Lower leg skin (tissue), 3 donors: ENCODE measurements around the gene HM13.

Experiments
- POLR2A ChIP-seq, 2 donors: fragments of 450-650 bp; IDR thresholded peaks; one replicate each; pipeline ENCODE4 v1.6.1; 2016 to 2017; ENCODE audit warnings: antibody characterized with exemption in 2 of 2, mild to moderate bottlenecking in 1 of 2, moderate library complexity in 1 of 2
- TF ChIP-seq, protein P1 (sequence below), 3 donors: fragments of 450-650 bp; IDR thresholded peaks; one replicate each; pipeline ENCODE4 v1.5.1; 2016; ENCODE audit warnings: antibody characterized with exemption in 3 of 3, mild to moderate bottlenecking in 3 of 3, moderate library complexity in 2 of 3

DNA sequence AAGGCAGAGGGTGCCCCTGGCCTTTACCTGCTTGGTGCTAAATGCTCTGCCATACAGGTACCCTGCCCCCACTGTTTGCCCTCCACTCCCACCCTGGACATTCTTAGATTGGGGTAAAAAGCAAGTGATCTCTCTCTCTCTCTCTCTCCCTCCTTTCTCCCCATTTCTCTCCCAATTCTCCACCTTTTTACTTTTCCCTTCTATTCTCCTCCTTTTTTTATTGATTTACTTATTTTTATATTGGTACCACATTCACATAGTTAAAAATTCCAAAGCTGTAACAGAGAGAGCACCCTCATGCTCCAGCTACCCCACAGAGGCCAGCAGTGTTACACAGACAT lies 53.1 kb downstream of the HM13 start:
- TF ChIP-seq, protein P1, sequence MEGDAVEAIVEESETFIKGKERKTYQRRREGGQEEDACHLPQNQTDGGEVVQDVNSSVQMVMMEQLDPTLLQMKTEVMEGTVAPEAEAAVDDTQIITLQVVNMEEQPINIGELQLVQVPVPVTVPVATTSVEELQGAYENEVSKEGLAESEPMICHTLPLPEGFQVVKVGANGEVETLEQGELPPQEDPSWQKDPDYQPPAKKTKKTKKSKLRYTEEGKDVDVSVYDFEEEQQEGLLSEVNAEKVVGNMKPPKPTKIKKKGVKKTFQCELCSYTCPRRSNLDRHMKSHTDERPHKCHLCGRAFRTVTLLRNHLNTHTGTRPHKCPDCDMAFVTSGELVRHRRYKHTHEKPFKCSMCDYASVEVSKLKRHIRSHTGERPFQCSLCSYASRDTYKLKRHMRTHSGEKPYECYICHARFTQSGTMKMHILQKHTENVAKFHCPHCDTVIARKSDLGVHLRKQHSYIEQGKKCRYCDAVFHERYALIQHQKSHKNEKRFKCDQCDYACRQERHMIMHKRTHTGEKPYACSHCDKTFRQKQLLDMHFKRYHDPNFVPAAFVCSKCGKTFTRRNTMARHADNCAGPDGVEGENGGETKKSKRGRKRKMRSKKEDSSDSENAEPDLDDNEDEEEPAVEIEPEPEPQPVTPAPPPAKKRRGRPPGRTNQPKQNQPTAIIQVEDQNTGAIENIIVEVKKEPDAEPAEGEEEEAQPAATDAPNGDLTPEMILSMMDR (IDR thresholded peaks at IDR 0.05): no peak
- no peak for TF ChIP-seq POLR2A (IDR thresholded peaks at IDR 0.05)
